IMR-90 (cell line): ENCODE data around the gene MTURN. TPM values are rescaled to one million over a fixed set of nuclear protein-coding genes. Genes with fewer than 3 reads are reported as not detected.

Source experiments
- ATAC-seq: fragments of 200-7000 bp; cut with Tn5 transposase; 2 replicates; pipeline ENCODE4 v1.9.1; 2020; ENCODE audit warnings: low read depth, mild to moderate bottlenecking, moderate library complexity
- BruUV-seq: library from RNA; stranded (reverse); fragments of 400-500 nt; replicated peaks from 2 replicates; lab custom pipeline; 2021; lab: Mats Ljungman, UMichigan
- CTCF ChIA-PET: fragments of 300-600 bp; formaldehyde crosslinking; extraction: SDS; loops from one replicate; lab custom pipeline; 2021; ENCODE audit warnings: antibody characterized with exemption; lab: Yijun Ruan, JAX
- POLR2A ChIA-PET: fragments of 300-600 bp; sonication (Branson Sonifier 250); formaldehyde crosslinking; loops from one replicate; lab custom pipeline; 2022; ENCODE audit warnings: antibody characterized with exemption; ENCODE audit not compliant: unreplicated experiment; lab: Charles Lee
- DNase-seq: peaks from one replicate; pipeline ENCODE4 v3.0.0; 2013
- H2AFZ ChIP-seq: replicated peaks from 2 replicates; pipeline ENCODE3; 2013; ENCODE audit warnings: low read length, mild to moderate bottlenecking; ENCODE audit not compliant: poor library complexity
- H2AK5ac ChIP-seq: 2 replicates; pipeline ENCODE4 v1.6.1; 2013; ENCODE audit warnings: low read depth, low read length, inconsistent platforms
- H2AK9ac ChIP-seq: replicated peaks from 2 replicates; pipeline ENCODE3; 2013; ENCODE audit warnings: mild to moderate bottlenecking, low read depth, low read length, moderate library complexity; ENCODE audit not compliant: poor library complexity
- H2BK120ac ChIP-seq: 2 replicates; pipeline ENCODE4 v1.6.1; 2013; ENCODE audit warnings: low read depth, low read length, inconsistent platforms
- H2BK15ac ChIP-seq: 3 replicates; pipeline ENCODE4 v1.6.1; 2013; ENCODE audit warnings: low read depth, low read length, inconsistent platforms
- H2BK20ac ChIP-seq: 2 replicates; pipeline ENCODE4 v1.6.1; 2013; ENCODE audit warnings: low read depth, mild to moderate bottlenecking, inconsistent platforms, low read length, moderate library complexity
- H2BK5ac ChIP-seq: 2 replicates; pipeline ENCODE4 v1.6.1; 2013; ENCODE audit warnings: mild to moderate bottlenecking, low read depth, low read length, inconsistent platforms; ENCODE audit not compliant: poor library complexity, severe bottlenecking
- H3K14ac ChIP-seq: replicated peaks from 2 replicates; pipeline ENCODE4 v1.6.1; 2013; ENCODE audit warnings: low read depth, low read length, inconsistent platforms
- H3K18ac ChIP-seq: 2 replicates; pipeline ENCODE4 v1.6.1; 2013; ENCODE audit warnings: low read depth, low read length, control low read depth
- H3K23ac ChIP-seq: 2 replicates; pipeline ENCODE4 v1.6.1; 2013; ENCODE audit warnings: low read depth, low read length, inconsistent platforms
- H3K27ac ChIP-seq: 2 replicates; pipeline ENCODE4 v1.5.1; 2013; ENCODE audit warnings: mild to moderate bottlenecking, control low read depth, low read length; ENCODE audit not compliant: insufficient read depth
- H3K27me3 ChIP-seq: 2 replicates; pipeline ENCODE4 v1.6.1; 2013; ENCODE audit warnings: low read length; ENCODE audit not compliant: control insufficient read depth, insufficient read depth
- H3K36me3 ChIP-seq: 2 replicates; pipeline ENCODE4 v1.6.1; 2013; ENCODE audit warnings: low read length, mixed read lengths; ENCODE audit not compliant: control insufficient read depth, insufficient read depth
- H3K4ac ChIP-seq: 2 replicates; pipeline ENCODE4 v1.6.1; 2013; ENCODE audit warnings: low read depth, low read length, inconsistent platforms
- H3K4me1 ChIP-seq: 2 replicates; pipeline ENCODE4 v1.6.1; 2013; ENCODE audit warnings: low read length, mixed read lengths; ENCODE audit not compliant: control insufficient read depth, insufficient read depth
- H3K4me2 ChIP-seq: 2 replicates; pipeline ENCODE4 v1.6.1; 2013; ENCODE audit warnings: low read depth, mild to moderate bottlenecking, control low read depth, low read length, moderate library complexity
- H3K4me3 ChIP-seq: 2 replicates; pipeline ENCODE4 v1.5.1; 2013; ENCODE audit warnings: low read depth, mild to moderate bottlenecking, control low read depth, low read length, moderate library complexity; ENCODE audit not compliant: insufficient read depth
- H3K56ac ChIP-seq: 2 replicates; pipeline ENCODE4 v1.6.1; 2013; ENCODE audit warnings: low read length, inconsistent platforms; ENCODE audit not compliant: insufficient read depth; ENCODE audit errors: extremely low read depth
- H3K79me1 ChIP-seq, 2 experiments: 2 replicates each; pipeline ENCODE4 v1.6.1; 2013; ENCODE audit warnings: low read length in 2 of 2, inconsistent platforms in 1 of 2, low read depth in 1 of 2
- H3K9ac ChIP-seq: 2 replicates; pipeline ENCODE4 v1.6.1; 2013; ENCODE audit warnings: low read depth, low read length, control low read depth
- H3K9me1 ChIP-seq: 2 replicates; pipeline ENCODE4 v1.6.1; 2013; ENCODE audit warnings: low read length, inconsistent platforms; ENCODE audit not compliant: insufficient read depth
- H3K9me3 ChIP-seq: 2 replicates; pipeline ENCODE4 v1.6.1; 2013; ENCODE audit warnings: low read length; ENCODE audit not compliant: control insufficient read depth, insufficient read depth
- H4K20me1 ChIP-seq: 2 replicates; pipeline ENCODE4 v1.6.1; 2013; ENCODE audit warnings: low read length, inconsistent platforms; ENCODE audit not compliant: insufficient read depth
- H4K5ac ChIP-seq: 2 replicates; pipeline ENCODE4 v1.6.1; 2013; ENCODE audit warnings: mild to moderate bottlenecking, low read depth, low read length, control low read depth
- H4K8ac ChIP-seq, 2 experiments: 2 replicates each; pipeline ENCODE4 v1.6.1; 2013; ENCODE audit warnings: low read depth in 2 of 2, low read length in 2 of 2, control low read depth in 1 of 2, inconsistent platforms in 1 of 2
- H4K91ac ChIP-seq: 2 replicates; pipeline ENCODE4 v1.6.1; 2013; ENCODE audit warnings: low read depth, low read length, inconsistent platforms; ENCODE audit not compliant: insufficient read depth
- BHLHE40 ChIP-seq: fragments of 150-350 bp; IDR thresholded peaks from 2 replicates; pipeline ENCODE4 v1.6.1; 2016; ENCODE audit warnings: mild to moderate bottlenecking, low read depth, low read length
- CEBPB ChIP-seq: IDR thresholded peaks from 2 replicates; pipeline ENCODE4 v1.6.1; 2012; ENCODE audit warnings: low read depth, low read length, improper control_type of control experiment
- CHD1 ChIP-seq: IDR thresholded peaks from 2 replicates; pipeline ENCODE4 v1.6.1; 2012; ENCODE audit warnings: low read depth, low read length, improper control_type of control experiment
- MAFK ChIP-seq: IDR thresholded peaks from 2 replicates; pipeline ENCODE4 v1.6.1; 2012; ENCODE audit warnings: low read depth, low read length, improper control_type of control experiment
- MAZ ChIP-seq: IDR thresholded peaks from 2 replicates; pipeline ENCODE4 v1.6.1; 2012; ENCODE audit warnings: low read depth, mild to moderate bottlenecking, low read length, improper control_type of control experiment, moderate library complexity, borderline replicate concordance
- MXI1 ChIP-seq: IDR thresholded peaks from 2 replicates; pipeline ENCODE4 v1.6.1; 2012; ENCODE audit warnings: low read depth, mild to moderate bottlenecking, low read length, moderate library complexity, borderline replicate concordance
- POLR2A ChIP-seq: IDR thresholded peaks from 2 replicates; pipeline ENCODE4 v1.6.1; 2012; ENCODE audit warnings: mild to moderate bottlenecking, low read depth, low read length
- RCOR1 ChIP-seq: IDR thresholded peaks from 2 replicates; pipeline ENCODE4 v1.6.1; 2012; ENCODE audit warnings: mild to moderate bottlenecking, low read length, improper control_type of control experiment; ENCODE audit not compliant: insufficient replicate concordance
- RFX5 ChIP-seq: IDR thresholded peaks from 2 replicates; pipeline ENCODE4 v1.8.0; 2012; ENCODE audit warnings: low read depth, mild to moderate bottlenecking, low read length, moderate library complexity
- SMC3 ChIP-seq: fragments of 150-350 bp; IDR thresholded peaks from 2 replicates; pipeline ENCODE4 v1.6.1; 2016; ENCODE audit warnings: low read depth, mild to moderate bottlenecking, antibody characterized with exemption, low read length, moderate library complexity
- WGBS, 2 experiments: methylation state at CpG; one replicate each; pipeline versions ENCODE4 v1.1.5 to v1.1.7; 2013; ENCODE audit warnings: missing lambda C conversion rate in 2 of 2; ENCODE audit not compliant: insufficient read length in 1 of 2; ENCODE audit errors: extremely low coverage in 2 of 2; 5-methylcytosine and 5-hydroxymethylcytosine counted together
- dilution Hi-C: fragments of 300-500 bp; cut with HindIII; formaldehyde crosslinking; loops from one replicate; pipeline ENCODE4 v1.14.3; 2018; ENCODE audit warnings: low sequenced_read_pairs; ENCODE audit not compliant: unreplicated experiment
- in situ Hi-C: fragments of 300-500 bp; cut with MboI; formaldehyde crosslinking; loops from 3 replicates; pipeline ENCODE4 v1.14.3; 2019; ENCODE audit warnings: low sequenced_read_pairs, inconsistent platforms, mixed read lengths
- intact Hi-C: fragments of 100-400 bp; cut with micrococcal nuclease; formaldehyde crosslinking; loops from 2 replicates; pipeline ENCODE4 v1.10.0; 2022
- polyA plus RNA-seq, 3 experiments: library from polyadenylated mRNA; depleted of rRNA; stranded (reverse); fragments of >200 nt; gene quantifications; 2 replicates each; pipeline ENCODE4 v1.2.3, GENCODE V29; 2012; ENCODE audit warnings: low replicate concordance in 1 of 3
- total RNA-seq: library from RNA; depleted of rRNA; stranded (reverse); fragments of >200 nt; gene quantifications from 2 replicates; pipeline ENCODE4 v1.2.3, GENCODE V29; 2012
- TF ChIP-seq, protein P1 (sequence below): fragments of 150-350 bp; IDR thresholded peaks from 2 replicates; pipeline ENCODE4 v1.6.1; 2017; ENCODE audit warnings: mild to moderate bottlenecking, antibody characterized with exemption, low read length, low read depth
- TF ChIP-seq, protein P2 (sequence below): conservative IDR thresholded peaks from 2 replicates; pipeline ENCODE4 v1.5.1; 2012; ENCODE audit warnings: mild to moderate bottlenecking, low read depth, low read length, improper control_type of control experiment
- TF ChIP-seq, protein P3 (sequence below): fragments of 150-350 bp; IDR thresholded peaks from 2 replicates; pipeline ENCODE4 v1.6.1; 2016; ENCODE audit warnings: low read depth, mild to moderate bottlenecking, low read length, moderate library complexity, borderline replicate concordance

Gene MTURN
- total and polyA plus RNA-seq, 2 of the 4 experiments (the other 2 are of a cell fraction), result 2.8 to 5.6 TPM

DNA sequence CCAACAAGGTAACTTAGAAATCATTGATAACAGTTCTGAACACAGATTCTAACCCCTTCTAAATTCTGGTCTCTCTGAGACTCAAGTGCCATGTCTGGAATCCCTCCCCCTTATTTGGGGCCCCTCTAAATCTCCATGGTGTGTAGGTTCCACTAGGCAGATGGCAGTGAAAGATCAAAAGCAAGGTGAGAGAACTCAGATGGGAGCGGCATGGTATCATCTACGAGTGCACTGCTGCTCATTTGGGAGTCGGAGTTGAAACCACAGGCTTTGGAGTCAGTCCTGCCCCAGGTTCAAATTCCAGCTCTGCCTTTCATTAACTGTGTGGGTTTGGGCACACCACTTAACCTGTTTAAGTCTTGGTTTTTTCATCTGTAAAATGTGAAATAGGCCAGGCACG lies 72.6 kb downstream of the MTURN start:
- WGBS, 2 experiments, result no CpG with 5 or more reads among the region's 4 CpGs
- in situ Hi-C loops, result no loop called here
- Histone ChIP-seq H3K9ac (no peak overlapping the region), H3K23ac (no peak overlapping the region), H3K27me3 (peaks cover 7% of the 10 kb centered on the region), H2BK20ac (no peak overlapping the region), H3K4ac (no peak overlapping the region), H3K36me3 (no peaks in the 10 kb centered on the region), H3K9me1 (no peaks in the 10 kb centered on the region), H4K20me1 (no peaks in the 10 kb centered on the region), H2AK5ac (no peak overlapping the region), H3K79me1 (no peaks in the 10 kb centered on the region), H2AK9ac (no peak overlapping the region), H4K8ac (no peak overlapping the region), H3K4me3 (no peak overlapping the region), H2BK5ac (no peak overlapping the region), H4K91ac (no peak overlapping the region), H3K4me1 (no peaks in the 10 kb centered on the region), H3K18ac (no peak overlapping the region), H3K27ac (no peak overlapping the region), H3K14ac (no peak overlapping the region), H2BK120ac (no peak overlapping the region), H3K4me2 (no peak overlapping the region), H4K5ac (no peak overlapping the region), H2AFZ (no peak overlapping the region), H3K56ac (no peak overlapping the region), H3K9me3 (no peaks in the 10 kb centered on the region), H2BK15ac (no peak overlapping the region)
- POLR2A ChIA-PET, result no interaction called here
- ATAC-seq (no peak), DNase-seq (no peak)
- CTCF ChIA-PET, result interaction anchor here (1.1 kb wide), 1 partner anchor 10 kb away, joined by 3 read pairs; no protein-coding TSS in a partner anchor
- dilution Hi-C loops, result no loop called here
- BruUV-seq, result no TSS peak
- intact Hi-C loops, result no loop called here
- TF ChIP-seq SMC3 (no peak), MAFK (no peak), BHLHE40 (no peak), MXI1 (no peak), POLR2A (no peak), CEBPB (no peak), RCOR1 (no peak), RFX5 (no peak), MAZ (no peak), CHD1 (no peak)
- TF ChIP-seq, protein P1, sequence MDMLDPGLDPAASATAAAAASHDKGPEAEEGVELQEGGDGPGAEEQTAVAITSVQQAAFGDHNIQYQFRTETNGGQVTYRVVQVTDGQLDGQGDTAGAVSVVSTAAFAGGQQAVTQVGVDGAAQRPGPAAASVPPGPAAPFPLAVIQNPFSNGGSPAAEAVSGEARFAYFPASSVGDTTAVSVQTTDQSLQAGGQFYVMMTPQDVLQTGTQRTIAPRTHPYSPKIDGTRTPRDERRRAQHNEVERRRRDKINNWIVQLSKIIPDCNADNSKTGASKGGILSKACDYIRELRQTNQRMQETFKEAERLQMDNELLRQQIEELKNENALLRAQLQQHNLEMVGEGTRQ, result no peak
- TF ChIP-seq, protein P2, sequence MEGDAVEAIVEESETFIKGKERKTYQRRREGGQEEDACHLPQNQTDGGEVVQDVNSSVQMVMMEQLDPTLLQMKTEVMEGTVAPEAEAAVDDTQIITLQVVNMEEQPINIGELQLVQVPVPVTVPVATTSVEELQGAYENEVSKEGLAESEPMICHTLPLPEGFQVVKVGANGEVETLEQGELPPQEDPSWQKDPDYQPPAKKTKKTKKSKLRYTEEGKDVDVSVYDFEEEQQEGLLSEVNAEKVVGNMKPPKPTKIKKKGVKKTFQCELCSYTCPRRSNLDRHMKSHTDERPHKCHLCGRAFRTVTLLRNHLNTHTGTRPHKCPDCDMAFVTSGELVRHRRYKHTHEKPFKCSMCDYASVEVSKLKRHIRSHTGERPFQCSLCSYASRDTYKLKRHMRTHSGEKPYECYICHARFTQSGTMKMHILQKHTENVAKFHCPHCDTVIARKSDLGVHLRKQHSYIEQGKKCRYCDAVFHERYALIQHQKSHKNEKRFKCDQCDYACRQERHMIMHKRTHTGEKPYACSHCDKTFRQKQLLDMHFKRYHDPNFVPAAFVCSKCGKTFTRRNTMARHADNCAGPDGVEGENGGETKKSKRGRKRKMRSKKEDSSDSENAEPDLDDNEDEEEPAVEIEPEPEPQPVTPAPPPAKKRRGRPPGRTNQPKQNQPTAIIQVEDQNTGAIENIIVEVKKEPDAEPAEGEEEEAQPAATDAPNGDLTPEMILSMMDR, result no peak
- TF ChIP-seq, protein P3, sequence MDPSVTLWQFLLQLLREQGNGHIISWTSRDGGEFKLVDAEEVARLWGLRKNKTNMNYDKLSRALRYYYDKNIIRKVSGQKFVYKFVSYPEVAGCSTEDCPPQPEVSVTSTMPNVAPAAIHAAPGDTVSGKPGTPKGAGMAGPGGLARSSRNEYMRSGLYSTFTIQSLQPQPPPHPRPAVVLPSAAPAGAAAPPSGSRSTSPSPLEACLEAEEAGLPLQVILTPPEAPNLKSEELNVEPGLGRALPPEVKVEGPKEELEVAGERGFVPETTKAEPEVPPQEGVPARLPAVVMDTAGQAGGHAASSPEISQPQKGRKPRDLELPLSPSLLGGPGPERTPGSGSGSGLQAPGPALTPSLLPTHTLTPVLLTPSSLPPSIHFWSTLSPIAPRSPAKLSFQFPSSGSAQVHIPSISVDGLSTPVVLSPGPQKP, result no peak
